K562 (cell line): Measurements from ENCODE around the gene SFXN5. TPM values are rescaled to one million over a fixed set of nuclear protein-coding genes. Genes with fewer than 3 reads are reported as not detected.

Source experiments
- ATAC-seq: fragments of 200-7000 bp; cut with Tn5 transposase; 3 replicates; pipeline ENCODE4 v1.9.1; 2020; ENCODE audit warnings: moderate library complexity
- BruUV-seq: library from RNA; stranded (reverse); fragments of 400-500 nt; replicated peaks from 2 replicates; lab custom pipeline; 2021; lab: Mats Ljungman, UMichigan
- CTCF ChIA-PET: fragments of 300-600 bp; formaldehyde crosslinking; extraction: SDS; loops from one replicate; lab custom pipeline; 2021; ENCODE audit warnings: low intra/inter-chr PET ratio; lab: Yijun Ruan, JAX
- POLR2A ChIA-PET: fragments of 300-600, 350-650 bp; sonication (Branson Sonifier 250); formaldehyde crosslinking; extraction: SDS; loops from one replicate; lab custom pipeline; 2021; ENCODE audit warnings: antibody characterized with exemption, inconsistent platforms; lab: Yijun Ruan, JAX
- DNase-seq, 4 experiments: peaks; one replicate each; pipeline versions ENCODE4 v3.0.0 to v3.0.0-alpha.2; 2011 to 2018; ENCODE audit warnings: low spot score in 3 of 4, mixed read lengths in 3 of 4; ENCODE audit errors: extremely low read depth in 1 of 4
- FAIRE-seq: peaks from 2 replicates; lab custom pipeline; 2011; peaks lifted over from hg19 to GRCh38; lab: Jason Lieb, UNC
- H2AFZ ChIP-seq: 2 replicates; pipeline ENCODE4 v1.6.0; 2011; ENCODE audit warnings: low read depth, low read length, control low read depth, inconsistent platforms
- H3K27ac ChIP-seq: fragments of 200-600 bp; 3 replicates; pipeline ENCODE4 v1.8.0; 2011; ENCODE audit warnings: low read depth, mild to moderate bottlenecking, control low read depth, inconsistent platforms, low read length, moderate library complexity, mixed read lengths; ENCODE audit errors: extremely low read depth
- H3K27me3 ChIP-seq, 2 experiments: fragments of 300-600 bp in 1 of 2; 2 replicates in 1 of 2; 3 replicates in 1 of 2; pipeline versions ENCODE4 v1.6.0 to v1.8.0; 2011; ENCODE audit warnings: inconsistent platforms in 2 of 2, low read length in 2 of 2, mild to moderate bottlenecking in 1 of 2, mixed read lengths in 1 of 2, moderate library complexity in 1 of 2; ENCODE audit not compliant: control insufficient read depth in 2 of 2, insufficient read depth in 2 of 2
- H3K36me3 ChIP-seq: fragments of 300-600 bp; 3 replicates; pipeline ENCODE4 v1.8.0; 2011; ENCODE audit warnings: mild to moderate bottlenecking, low read length, inconsistent platforms; ENCODE audit not compliant: control insufficient read depth, insufficient read depth
- H3K4me1 ChIP-seq, 2 experiments: fragments of 200-600 bp in 1 of 2; replicated peaks in 1 of 2; 2 replicates in 1 of 2; 3 replicates in 1 of 2; pipeline versions ENCODE4 v1.5.1 to v1.8.0; 2011; ENCODE audit warnings: inconsistent platforms in 2 of 2, low read length in 2 of 2, mild to moderate bottlenecking in 1 of 2, mixed read lengths in 1 of 2, moderate library complexity in 1 of 2; ENCODE audit not compliant: control insufficient read depth in 2 of 2, insufficient read depth in 2 of 2
- H3K4me2 ChIP-seq: 2 replicates; pipeline ENCODE4 v1.6.1; 2011; ENCODE audit warnings: low read length, control low read depth, inconsistent platforms, mixed read lengths; ENCODE audit not compliant: insufficient read depth
- H3K4me3 ChIP-seq: fragments of 200-600 bp; sonication (generic), shearing (Covaris generic); 2 replicates; pipeline ENCODE4 v1.5.1; 2016; ENCODE audit warnings: control low read depth, inconsistent platforms
- H3K79me2 ChIP-seq: fragments of 200-600 bp; 3 replicates; pipeline ENCODE4 v1.8.0; 2011; ENCODE audit warnings: low read length, inconsistent platforms; ENCODE audit not compliant: control insufficient read depth, insufficient read depth
- H3K9ac ChIP-seq, 2 experiments: 2 replicates each; pipeline versions ENCODE4 v1.6.0 to v1.6.1; 2011; ENCODE audit warnings: low read depth in 2 of 2, low read length in 2 of 2, control low read depth in 1 of 2, inconsistent platforms in 1 of 2, mild to moderate bottlenecking in 1 of 2, mixed read lengths in 1 of 2; ENCODE audit not compliant: insufficient read depth in 1 of 2
- H3K9me1 ChIP-seq: one replicate; pipeline ENCODE4 v1.6.0; 2011; ENCODE audit warnings: inconsistent platforms, mild to moderate bottlenecking, low read length, moderate library complexity; ENCODE audit not compliant: control insufficient read depth, insufficient read depth
- H3K9me3 ChIP-seq: replicated peaks from 2 replicates; pipeline ENCODE4 v1.5.1; 2011; ENCODE audit warnings: low read depth, low read length, inconsistent platforms; ENCODE audit not compliant: control insufficient read depth, insufficient read depth
- H4K20me1 ChIP-seq: replicated peaks from 2 replicates; pipeline ENCODE4 v1.6.1; 2011; ENCODE audit warnings: low read length, inconsistent platforms, mixed read lengths; ENCODE audit not compliant: control insufficient read depth, insufficient read depth
- COPS2 ChIP-seq: fragments of 450-650 bp; conservative IDR thresholded peaks from 2 replicates; pipeline ENCODE4 v1.6.1; 2016; ENCODE audit warnings: mild to moderate bottlenecking, moderate library complexity
- HDGF ChIP-seq: fragments of 450-650 bp; IDR thresholded peaks from 2 replicates; pipeline ENCODE4 v1.6.1; 2016
- HNRNPLL ChIP-seq: fragments of 200-400 bp; formaldehyde crosslinking; IDR thresholded peaks from 2 replicates; pipeline ENCODE4 v1.6.1; 2017; ENCODE audit warnings: low read length, low read depth, mild to moderate bottlenecking; ENCODE audit not compliant: poor library complexity, severe bottlenecking
- KDM2B ChIP-seq: fragments of 250-450 bp; sonication (Bioruptor Pico); IDR thresholded peaks from 2 replicates; pipeline ENCODE4 v1.8.0; 2021; ENCODE audit warnings: mild to moderate bottlenecking, moderate library complexity
- NCOA6 ChIP-seq: fragments of 450-650 bp; IDR thresholded peaks from 2 replicates; pipeline ENCODE4 v1.6.1; 2017; ENCODE audit warnings: mild to moderate bottlenecking
- NFIX ChIP-seq: fragments of 250-450 bp; sonication (Bioruptor Pico); IDR thresholded peaks from 2 replicates; pipeline ENCODE4 v1.4.0; 2020; ENCODE audit warnings: low read depth, mild to moderate bottlenecking, moderate library complexity
- NR2C1 ChIP-seq, 2 experiments: fragments of 450-650 bp; IDR thresholded peaks; 2 replicates each; pipeline ENCODE4 v1.6.1; 2017; ENCODE audit warnings: mild to moderate bottlenecking in 2 of 2, antibody characterized with exemption in 1 of 2, inconsistent platforms in 1 of 2, missing compliant biosample characterization in 1 of 2, missing genetic modification characterization in 1 of 2
- ZNF644 ChIP-seq: fragments of 200-800 bp; sonication (Bioruptor generic); IDR thresholded peaks from 2 replicates; pipeline ENCODE4 v1.6.1; 2016; ENCODE audit warnings: low read depth, missing genetic modification characterization, missing compliant biosample characterization
- ZNF77 ChIP-seq: fragments of 250-450 bp; sonication (Bioruptor Pico); IDR thresholded peaks from 2 replicates; pipeline ENCODE4 v1.5.0; 2020
- WGBS: fragments of 100-300 bp; shearing (Covaris generic); methylation state at CpG from one replicate; pipeline ENCODE4 v1.1.6; 2016; ENCODE audit warnings: low coverage, mixed read lengths; ENCODE audit not compliant: insufficient coverage; ENCODE audit errors: missing lambda C conversion rate; 5-methylcytosine and 5-hydroxymethylcytosine counted together
- in situ Hi-C: fragments of 300-500 bp; cut with MboI; formaldehyde crosslinking; loops from 4 replicates; pipeline ENCODE4 v1.15.0; 2018; ENCODE audit warnings: inconsistent platforms, mixed read lengths
- intact Hi-C: fragments of 100-400 bp; cut with micrococcal nuclease; formaldehyde crosslinking; loops from 2 replicates; pipeline ENCODE4 v1.14.2; 2022
- polyA plus RNA-seq, 8 experiments: library from polyadenylated mRNA; depleted of rRNA in 4 of 8; stranded (reverse) in 5 of 8; unstranded in 3 of 8; fragments of >200 nt; fragmentation: Nextera tagmentation in 2 of 8; fragmentation: Illumina TruSeq in 1 of 8; extraction: Ambion mirVana in 2 of 8; extraction: Trizol in 1 of 8; gene quantifications; 2 replicates each; pipeline versions ENCODE4 v1.2.1 to v1.2.3, GENCODE V29; 2011 to 2014; ENCODE audit warnings: inconsistent platforms in 1 of 8, missing spikeins in 1 of 8
- total RNA-seq, 7 experiments: library from RNA; depleted of rRNA in 6 of 7; stranded (reverse); fragments of >200 nt in 6 of 7; fragmentation: Illumina TruSeq in 2 of 7; extraction: Trizol in 2 of 7; gene quantifications; 2 replicates each; pipeline versions ENCODE4 v1.2.1 to v1.2.3, GENCODE V29; 2011 to 2021; ENCODE audit warnings: low replicate concordance in 1 of 7
- TF ChIP-seq, protein P1 (sequence below): sonication (generic); formaldehyde crosslinking; IDR thresholded peaks from 2 replicates; pipeline ENCODE4 v1.9.0; 2022; ENCODE audit warnings: mild to moderate bottlenecking, missing genetic modification reagents
- TF ChIP-seq, protein P2 (sequence below): fragments of 450-650 bp; formaldehyde crosslinking; IDR thresholded peaks from 2 replicates; pipeline ENCODE4 v1.4.0; 2022; ENCODE audit warnings: missing genetic modification characterization

The SFXN5 gene
- total and polyA plus RNA-seq, 9 of the 15 experiments (the other 6 are each of a cell fraction or from before 2014, with no cell fraction given), result 8.3 to 22.6 (median 16.0) TPM

DNA sequence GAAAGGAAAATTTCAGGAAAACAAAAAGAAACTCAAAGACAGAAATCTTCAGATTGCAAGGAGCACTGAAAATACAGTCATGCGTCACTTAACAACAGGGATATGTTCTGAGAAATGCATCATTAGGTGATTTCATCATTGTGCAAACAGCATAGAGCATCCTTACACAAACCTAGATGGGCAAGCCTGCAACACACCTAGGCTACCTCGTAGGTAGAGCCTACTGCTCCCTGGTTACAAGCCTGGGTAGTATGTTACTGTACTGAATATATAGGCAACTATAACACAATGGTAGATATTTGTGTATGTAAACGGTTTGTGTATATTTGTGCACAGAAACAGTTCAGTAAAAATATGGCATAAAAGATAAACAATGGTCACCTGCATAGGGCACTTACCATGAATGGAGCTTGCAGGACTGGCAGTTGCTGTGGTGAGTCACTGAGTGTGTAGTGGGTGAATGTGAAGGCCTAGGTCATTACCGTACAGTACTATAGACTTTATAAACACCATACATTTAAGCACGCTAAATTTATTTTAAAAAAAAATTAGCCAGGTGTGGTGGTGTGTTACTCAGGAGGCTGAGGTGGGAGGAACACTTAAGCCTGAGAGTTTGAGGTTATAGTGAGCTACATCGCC, 33.4 kb downstream of the SFXN5 start:
- H3K4me2 ChIP-seq, result no peak overlapping the region
- BruUV-seq, result no TSS peak
- peaks cover 12 to 14% of the 10 kb centered on the region in 2 experiments; a peak in 4 of 5 replicates for H3K4me1 ChIP-seq
- no peaks in the 10 kb centered on the region for H3K9me1 ChIP-seq
- H3K9ac ChIP-seq, result no peak overlapping the region
- in situ Hi-C loops (no loop called here), intact Hi-C loops (no loop called here)
- no peaks in the 10 kb centered on the region for H4K20me1 ChIP-seq
- ATAC-seq, result no peak
- ChIA-PET POLR2A (interaction anchor here (0.8 to 1.1 kb wide), 2 partner anchors 11 to 24 kb away, joined by 3 to 4 read pairs; no protein-coding TSS in a partner anchor), CTCF (no interaction called here)
- no peak for FAIRE-seq
- H3K4me3 ChIP-seq, result no peak overlapping the region
- H3K9me3 ChIP-seq, result no peaks in the 10 kb centered on the region
- no peaks in the 10 kb centered on the region for H3K79me2 ChIP-seq
- H3K27ac ChIP-seq, result no peak overlapping the region
- DNase-seq, result no peak
- TF ChIP-seq NFIX (CRISPR knock-in tag), result no peak
- no peak for TF ChIP-seq HDGF
- no peak for TF ChIP-seq KDM2B (CRISPR knock-in tag)
- no peak for TF ChIP-seq NCOA6
- TF ChIP-seq HNRNPLL, result no peak
- TF ChIP-seq NR2C1 (IDR thresholded peaks at IDR 0.05), result no peak
- TF ChIP-seq NR2C1 (tag; IDR thresholded peaks at IDR 0.05), result no peak
- TF ChIP-seq, protein P1, sequence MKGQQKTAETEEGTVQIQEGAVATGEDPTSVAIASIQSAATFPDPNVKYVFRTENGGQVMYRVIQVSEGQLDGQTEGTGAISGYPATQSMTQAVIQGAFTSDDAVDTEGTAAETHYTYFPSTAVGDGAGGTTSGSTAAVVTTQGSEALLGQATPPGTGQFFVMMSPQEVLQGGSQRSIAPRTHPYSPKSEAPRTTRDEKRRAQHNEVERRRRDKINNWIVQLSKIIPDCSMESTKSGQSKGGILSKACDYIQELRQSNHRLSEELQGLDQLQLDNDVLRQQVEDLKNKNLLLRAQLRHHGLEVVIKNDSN, result no peak
- no peak for TF ChIP-seq COPS2
- TF ChIP-seq, protein P2, sequence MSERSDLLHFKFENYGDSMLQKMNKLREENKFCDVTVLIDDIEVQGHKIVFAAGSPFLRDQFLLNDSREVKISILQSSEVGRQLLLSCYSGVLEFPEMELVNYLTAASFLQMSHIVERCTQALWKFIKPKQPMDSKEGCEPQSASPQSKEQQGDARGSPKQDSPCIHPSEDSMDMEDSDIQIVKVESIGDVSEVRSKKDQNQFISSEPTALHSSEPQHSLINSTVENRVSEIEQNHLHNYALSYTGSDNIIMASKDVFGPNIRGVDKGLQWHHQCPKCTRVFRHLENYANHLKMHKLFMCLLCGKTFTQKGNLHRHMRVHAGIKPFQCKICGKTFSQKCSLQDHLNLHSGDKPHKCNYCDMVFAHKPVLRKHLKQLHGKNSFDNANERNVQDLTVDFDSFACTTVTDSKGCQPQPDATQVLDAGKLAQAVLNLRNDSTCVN (CRISPR knock-in tag), result no peak
- TF ChIP-seq ZNF644 (tag), result no peak
- no peak for TF ChIP-seq ZNF77
- H2AFZ ChIP-seq, result no peak overlapping the region
- H3K27me3 ChIP-seq, result no peaks in the 10 kb centered on the region
- H3K36me3 ChIP-seq, result peaks cover 24% of the 10 kb centered on the region; the same call in 1 of the 3 replicates
- 79% methylated on average over 6 of the region's 6 CpGs for WGBS
